OCI-LY3 (cell line): ENCODE measurements around the gene PCSK7.
"Not testable (repeated sequence)": the region's sequence is repeated elsewhere in the genome, so short reads cannot be mapped to it uniquely, and the experiment has no call there.

Experiments
- H2AFZ ChIP-seq: fragments of 200-600, 300-600 bp; shearing (Covaris generic); 2 replicates; pipeline ENCODE4 v1.6.0; 2014; ENCODE audit warnings: antibody characterized with exemption, low read depth, low read length
- H3K27ac ChIP-seq: fragments of 200-600, 300-600 bp; sonication (generic); 2 replicates; pipeline ENCODE4 v1.5.1; 2014; ENCODE audit warnings: mild to moderate bottlenecking, low read length, moderate library complexity, mixed read lengths
- H3K27me3 ChIP-seq: fragments of 200-600, 300-600 bp; sonication (generic); 2 replicates; pipeline ENCODE4 v1.6.1; 2014; ENCODE audit warnings: low read depth, low read length, mixed read lengths
- H3K36me3 ChIP-seq: fragments of 200-600, 300-600 bp; sonication (generic); replicated peaks from 2 replicates; pipeline ENCODE3; 2014; ENCODE audit warnings: low read depth, low read length, mixed read lengths
- H3K4me1 ChIP-seq: fragments of 300-600, 200-600 bp; sonication (generic); 2 replicates; pipeline ENCODE4 v1.6.1; 2014; ENCODE audit warnings: low read length, mixed read lengths
- H3K4me2 ChIP-seq: fragments of 200-600, 300-600 bp; sonication (generic); 2 replicates; pipeline ENCODE4 v1.6.1; 2014; ENCODE audit warnings: low read length, mixed read lengths
- H3K4me3 ChIP-seq: fragments of 300-600, 200-600 bp; sonication (generic); 2 replicates; pipeline ENCODE4 v1.5.1; 2014; ENCODE audit warnings: antibody characterized with exemption, mild to moderate bottlenecking, low read length, moderate library complexity
- H3K79me2 ChIP-seq: fragments of 300-600, 200-600 bp; shearing (Covaris generic); 2 replicates; pipeline ENCODE4 v1.6.1; 2014; ENCODE audit warnings: mild to moderate bottlenecking, low read length, mixed read lengths
- H3K9ac ChIP-seq: fragments of 300-600, 200-600 bp; shearing (Covaris generic); 2 replicates; pipeline ENCODE4 v1.6.0; 2014; ENCODE audit warnings: mild to moderate bottlenecking, low read length, moderate library complexity
- H3K9me3 ChIP-seq: fragments of 200-600, 300-600 bp; shearing (Covaris generic); 2 replicates; pipeline ENCODE4 v1.6.1; 2014; ENCODE audit warnings: low read length, mixed read lengths; ENCODE audit not compliant: insufficient read depth
- H4K20me1 ChIP-seq: fragments of 200-600, 300-600 bp; sonication (generic); 2 replicates; pipeline ENCODE4 v1.6.1; 2016; ENCODE audit warnings: low read length, mixed read lengths; ENCODE audit not compliant: insufficient read depth
- CTCF ChIP-seq: fragments of 200-600, 300-600 bp; sonication (generic); IDR thresholded peaks from 2 replicates; pipeline ENCODE4 v1.5.1; 2014; ENCODE audit warnings: antibody characterized with exemption, low read length, low read depth
- EZH2phosphoT487 ChIP-seq: fragments of 200-600 bp; shearing (Covaris generic); IDR thresholded peaks from 2 replicates; pipeline ENCODE4 v1.6.1; 2018; ENCODE audit warnings: antibody characterized with exemption, mixed run types, low read depth

Gene PCSK7

GRCh38 chr11:117217141-117218084 is 14.5 kb downstream of the PCSK7 start:
- Histone ChIP-seq H3K36me3 (peaks cover 42% of the 10 kb centered on the region), H3K4me1 (no peaks in the 10 kb centered on the region), H2AFZ (no peak overlapping the region), H3K4me2 (no peak overlapping the region), H3K27me3 (no peaks in the 10 kb centered on the region), H3K27ac (no peak overlapping the region), H3K9ac (no peak overlapping the region), H4K20me1 (no peaks in the 10 kb centered on the region), H3K9me3 (no peaks in the 10 kb centered on the region), H3K79me2 (no peaks in the 10 kb centered on the region), H3K4me3 (no peak overlapping the region)
- TF ChIP-seq EZH2phosphoT487 (no peak), CTCF (no peak)

- H3K79me2 ChIP-seq: no peaks in the 10 kb centered on the region
- no peak overlapping the region for H3K9ac ChIP-seq
- no peak overlapping the region for H2AFZ ChIP-seq
- no peaks in the 10 kb centered on the region for H4K20me1 ChIP-seq
- H3K4me1 ChIP-seq: no peaks in the 10 kb centered on the region
- no peak overlapping the region for H3K4me2 ChIP-seq
- TF ChIP-seq EZH2phosphoT487: no peak
- TF ChIP-seq CTCF: no peak
- no peak overlapping the region for H3K4me3 ChIP-seq
- H3K9me3 ChIP-seq: no peaks in the 10 kb centered on the region
- H3K36me3 ChIP-seq: peaks cover 34% of the 10 kb centered on the region
- no peak overlapping the region for H3K27ac ChIP-seq
- no peaks in the 10 kb centered on the region for H3K27me3 ChIP-seq
Measured at GRCh38 chr11:117214404-117215110, 17.3 kb downstream of the PCSK7 start.

GRCh38 chr11:117212697-117213355 is 19.0 kb downstream of the PCSK7 start:
- no peaks in the 10 kb centered on the region for H3K4me1 ChIP-seq
- H3K9me3 ChIP-seq: no peaks in the 10 kb centered on the region
- H2AFZ ChIP-seq: no peak overlapping the region
- H3K27me3 ChIP-seq: no peaks in the 10 kb centered on the region
- H3K4me3 ChIP-seq: no peak overlapping the region
- peaks cover 24% of the 10 kb centered on the region for H3K36me3 ChIP-seq
- no peak overlapping the region for H3K4me2 ChIP-seq
- H3K9ac ChIP-seq: no peak overlapping the region
- no peak for TF ChIP-seq CTCF
- TF ChIP-seq EZH2phosphoT487: no peak
- no peak overlapping the region for H3K27ac ChIP-seq
- H4K20me1 ChIP-seq: no peaks in the 10 kb centered on the region
- H3K79me2 ChIP-seq: no peaks in the 10 kb centered on the region

GRCh38 chr11:117210620-117211019 is 21.3 kb downstream of the PCSK7 start:
- H3K27me3 ChIP-seq: no peaks in the 10 kb centered on the region
- no peak overlapping the region for H3K4me3 ChIP-seq
- H3K9me3 ChIP-seq: no peaks in the 10 kb centered on the region
- H3K36me3 ChIP-seq: peaks cover 12% of the 10 kb centered on the region
- no peaks in the 10 kb centered on the region for H4K20me1 ChIP-seq
- H3K4me1 ChIP-seq: no peaks in the 10 kb centered on the region
- no peak overlapping the region for H3K27ac ChIP-seq
- H3K79me2 ChIP-seq: no peaks in the 10 kb centered on the region
- TF ChIP-seq EZH2phosphoT487: no peak
- no peak for TF ChIP-seq CTCF
- H3K4me2 ChIP-seq: no peak overlapping the region
- no peak overlapping the region for H2AFZ ChIP-seq
- no peak overlapping the region for H3K9ac ChIP-seq

GRCh38 chr11:117209351-117210125 is 22.3 kb downstream of the PCSK7 start:
- not testable (repeated sequence) for H3K4me3 ChIP-seq, H3K27ac ChIP-seq, H3K9ac ChIP-seq, H2AFZ ChIP-seq, H4K20me1 ChIP-seq, H3K79me2 ChIP-seq, H3K27me3 ChIP-seq, H3K9me3 ChIP-seq, H3K4me1 ChIP-seq, H3K4me2 ChIP-seq
- H3K36me3 ChIP-seq: peaks cover 13% of the 10 kb centered on the region
